AG09319 (cell line): Measurements from ENCODE around the gene PBLD.
"Not testable (repeated sequence)": the region's sequence is repeated elsewhere in the genome, so short reads cannot be mapped to it uniquely, and the experiment has no call there.

Experiments
- DNase-seq: peaks from one replicate; pipeline ENCODE4 v3.0.0-alpha.2; 2010; ENCODE audit warnings: low read depth; ENCODE audit errors: extremely low read depth
- CTCF ChIP-seq: IDR thresholded peaks from 2 replicates; pipeline ENCODE4 v1.5.1; 2011; ENCODE audit warnings: low read depth, mild to moderate bottlenecking, inconsistent platforms, low read length, moderate library complexity

PBLD gene

GRCh38 chr10:68329506-68329861, 3.2 kb downstream of the PBLD start:
- TF ChIP-seq CTCF = no peak
- no peak for DNase-seq

- TF ChIP-seq CTCF = no peak
- DNase-seq = peak; percentile 59
Measured at GRCh38 chr10:68327889-68328786, 4.6 kb downstream of the PBLD start.

GRCh38 chr10:68324396-68324795, 8.3 kb downstream of the PBLD start:
- DNase-seq = not testable (repeated sequence)

GRCh38 chr10:68318331-68319059, 14.2 kb downstream of the PBLD start:
- no peak for DNase-seq
- no peak for TF ChIP-seq CTCF

- TF ChIP-seq CTCF = no peak
- no peak for DNase-seq
Measured at GRCh38 chr10:68315582-68315981, 17.1 kb downstream of the PBLD start.

GRCh38 chr10:68314930-68315329, 17.8 kb downstream of the PBLD start:
- not testable (repeated sequence) for DNase-seq

- no peak for DNase-seq
- no peak for TF ChIP-seq CTCF
Measured at GRCh38 chr10:68310531-68310930, 22.2 kb downstream of the PBLD start.

GRCh38 chr10:68305854-68306253, 26.9 kb downstream of the PBLD start:
- no peak for TF ChIP-seq CTCF
- no peak for DNase-seq
